ENCODE measurements around the gene FN3K.

DNA sequence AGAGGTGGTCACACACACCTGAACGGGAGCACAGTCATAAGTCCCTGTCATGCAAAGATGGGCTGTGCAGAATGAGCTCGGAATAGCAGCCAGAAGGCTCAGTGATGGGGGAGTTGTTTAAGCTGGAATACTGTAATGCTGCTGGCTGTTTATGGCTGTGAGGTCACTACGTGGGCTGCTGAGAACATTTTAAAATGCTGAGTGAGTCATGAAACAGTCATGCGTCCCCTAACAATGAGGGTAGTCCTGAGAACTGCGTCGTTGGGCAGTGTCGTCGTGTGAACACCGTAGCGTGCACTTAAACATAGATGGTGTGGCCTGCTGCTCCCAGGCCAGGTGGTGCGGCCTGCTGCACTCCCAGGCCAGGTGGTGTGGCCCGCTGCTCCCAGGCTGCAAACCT is 56.1 kb downstream of the FN3K start:
- TF ChIP-seq, protein P1, sequence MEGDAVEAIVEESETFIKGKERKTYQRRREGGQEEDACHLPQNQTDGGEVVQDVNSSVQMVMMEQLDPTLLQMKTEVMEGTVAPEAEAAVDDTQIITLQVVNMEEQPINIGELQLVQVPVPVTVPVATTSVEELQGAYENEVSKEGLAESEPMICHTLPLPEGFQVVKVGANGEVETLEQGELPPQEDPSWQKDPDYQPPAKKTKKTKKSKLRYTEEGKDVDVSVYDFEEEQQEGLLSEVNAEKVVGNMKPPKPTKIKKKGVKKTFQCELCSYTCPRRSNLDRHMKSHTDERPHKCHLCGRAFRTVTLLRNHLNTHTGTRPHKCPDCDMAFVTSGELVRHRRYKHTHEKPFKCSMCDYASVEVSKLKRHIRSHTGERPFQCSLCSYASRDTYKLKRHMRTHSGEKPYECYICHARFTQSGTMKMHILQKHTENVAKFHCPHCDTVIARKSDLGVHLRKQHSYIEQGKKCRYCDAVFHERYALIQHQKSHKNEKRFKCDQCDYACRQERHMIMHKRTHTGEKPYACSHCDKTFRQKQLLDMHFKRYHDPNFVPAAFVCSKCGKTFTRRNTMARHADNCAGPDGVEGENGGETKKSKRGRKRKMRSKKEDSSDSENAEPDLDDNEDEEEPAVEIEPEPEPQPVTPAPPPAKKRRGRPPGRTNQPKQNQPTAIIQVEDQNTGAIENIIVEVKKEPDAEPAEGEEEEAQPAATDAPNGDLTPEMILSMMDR (conservative IDR thresholded peaks at IDR 0.05; ENCODE audit: low read length): no peak
- TF ChIP-seq EZH2phosphoT487 (IDR thresholded peaks at IDR 0.05; ENCODE audit: borderline replicate concordance): no peak

Measured in Loucy (cell line).